GM10266 (cell line): ENCODE measurements around the gene HDAC4.

Experiments
- DNase-seq: peaks from one replicate; pipeline ENCODE4 v3.0.0; 2012; ENCODE audit errors: extremely low spot score
- CTCF ChIP-seq: IDR thresholded peaks from 2 replicates; pipeline ENCODE4 v1.5.1; 2012; ENCODE audit warnings: mild to moderate bottlenecking, low read depth; ENCODE audit not compliant: control insufficient read depth, insufficient read depth; ENCODE audit errors: missing control alignments

The HDAC4 gene

GRCh38 chr2:239394978-239395377, 5.8 kb downstream of the HDAC4 start:
- no peak for TF ChIP-seq CTCF
- no peak for DNase-seq

DNA sequence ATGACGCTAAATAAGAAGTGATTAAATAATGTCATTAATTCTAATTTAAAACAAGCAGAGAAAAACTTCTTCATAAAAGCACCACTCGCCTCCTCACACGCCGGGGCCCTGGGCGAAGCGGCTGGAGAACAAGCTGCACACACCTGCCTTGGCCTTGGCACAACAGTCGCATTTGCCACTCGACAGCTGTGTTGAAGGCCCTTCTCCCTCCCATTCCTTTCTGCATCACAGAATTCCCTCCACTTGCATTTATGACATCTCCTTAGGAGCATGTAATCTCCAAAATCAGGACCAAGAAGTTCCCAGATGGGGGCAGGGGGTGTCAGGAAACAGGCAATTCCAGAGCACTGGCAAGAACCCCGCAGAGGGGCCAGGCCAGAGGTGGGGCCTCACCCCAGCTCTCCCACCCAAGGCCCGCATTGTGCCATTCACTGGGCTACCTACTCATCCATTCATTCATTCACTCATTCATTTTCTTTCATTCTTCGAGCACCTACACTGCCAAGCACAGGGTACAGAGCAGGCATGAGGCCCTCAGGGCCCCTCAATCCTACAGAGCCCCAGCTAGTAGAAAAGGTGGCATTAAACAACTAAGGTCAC, 6.4 kb downstream of the HDAC4 start:
- no peak for TF ChIP-seq CTCF
- no peak for DNase-seq

GRCh38 chr2:239393941-239394340, 6.9 kb downstream of the HDAC4 start:
- no peak for TF ChIP-seq CTCF
- DNase-seq, result no peak

DNA sequence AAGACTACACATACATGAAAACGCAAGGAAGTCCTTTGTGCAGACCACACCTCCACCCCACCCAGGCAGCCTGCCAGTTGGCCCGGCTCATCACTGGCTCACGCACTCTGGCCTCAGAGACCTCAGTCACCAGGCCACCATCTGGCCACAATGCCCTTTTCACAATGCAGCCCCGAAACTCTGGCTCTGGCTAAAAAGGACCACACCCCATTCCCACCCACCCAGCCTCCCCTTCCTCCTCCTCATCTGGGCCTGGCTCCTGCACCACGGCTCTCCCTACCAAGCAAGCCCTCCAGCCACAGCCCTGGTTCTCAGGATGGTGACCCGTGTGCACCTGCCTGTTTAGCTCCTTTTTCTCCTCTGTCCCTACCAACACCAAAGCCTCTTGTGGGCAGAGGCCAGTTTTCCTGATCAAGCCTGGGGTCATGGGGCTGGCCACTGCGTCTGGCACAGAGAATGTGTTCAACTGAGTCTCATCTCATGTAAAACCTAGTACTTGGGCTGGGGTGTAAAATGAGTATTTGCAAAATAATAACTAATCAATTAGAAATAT, 7.4 kb downstream of the HDAC4 start:
- no peak for TF ChIP-seq CTCF
- DNase-seq, result no peak

- no peak for DNase-seq
- TF ChIP-seq CTCF, result no peak
These were observed 8.0 kb downstream of the HDAC4 start for GRCh38 chr2:239392688-239393387.

- TF ChIP-seq CTCF, result no peak
These were observed 8.8 kb downstream of the HDAC4 start for GRCh38 chr2:239392072-239392357.

DNA sequence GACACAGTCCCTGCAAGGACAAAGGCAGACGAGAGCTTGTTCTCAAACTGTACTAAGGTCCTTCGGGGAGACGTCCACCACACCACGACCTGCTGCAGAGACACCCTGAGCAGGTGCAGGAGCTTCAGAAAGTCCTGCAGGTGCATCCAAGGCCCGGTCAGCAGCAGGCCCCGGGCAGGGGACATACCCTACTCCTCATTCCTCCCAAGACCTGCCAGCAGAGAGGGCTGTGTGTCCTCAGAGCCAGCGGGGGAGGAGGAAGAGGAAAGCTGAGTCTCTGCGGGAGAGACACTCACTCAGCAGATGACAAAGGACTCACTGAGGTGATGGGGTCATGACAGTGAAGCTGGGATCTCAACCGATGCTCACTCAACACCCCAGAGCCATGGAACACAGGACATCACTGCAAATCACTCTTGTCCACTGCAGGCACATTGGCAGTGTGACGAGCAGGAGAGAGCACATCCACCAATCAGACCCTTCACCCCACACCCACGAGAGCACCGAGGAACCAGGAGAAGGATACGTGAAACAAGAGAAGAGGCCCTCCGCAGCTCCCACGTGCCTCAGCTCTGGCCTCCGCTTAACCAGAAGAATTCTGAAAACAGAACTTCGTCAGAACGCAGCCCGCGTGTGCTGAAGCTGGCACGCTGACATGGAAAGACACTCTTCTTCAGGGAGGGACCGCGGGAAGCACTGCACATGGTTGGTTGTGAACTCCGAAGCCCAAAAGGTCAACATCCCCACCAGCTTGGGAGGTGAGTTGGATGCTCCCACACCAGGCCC, 9.3 kb downstream of the HDAC4 start:
- no peak for TF ChIP-seq CTCF
- no peak for DNase-seq

More at GRCh38 chr2:239392072-239392357, 8.8 kb downstream of the HDAC4 start:
- DNase-seq, result no peak
